PC-9 (cell line): ENCODE data around the gene TRAF3IP1. TPM values are rescaled to one million over a fixed set of nuclear protein-coding genes. Genes with fewer than 3 reads are reported as not detected.
A peak's percentile ranks its signal among the peaks of the same experiment; 100 is the strongest.
"Not testable (repeated sequence)": the region's sequence is repeated elsewhere in the genome, so short reads cannot be mapped to it uniquely, and the experiment has no call there.

ENCODE experiments used
- BruUV-seq: library from RNA; stranded (reverse); fragments of 400-500 nt; replicated peaks from 2 replicates; lab custom pipeline; 2021; lab: Mats Ljungman, UMichigan
- CTCF ChIA-PET: fragments of 300-600 bp; sonication (Branson Sonifier 250); formaldehyde crosslinking; loops from one replicate; lab custom pipeline; 2022; ENCODE audit warnings: antibody characterized with exemption; lab: Charles Lee
- POLR2A ChIA-PET: fragments of 300-600 bp; sonication (Branson Sonifier 250); formaldehyde crosslinking; loops from one replicate; lab custom pipeline; 2022; ENCODE audit warnings: antibody characterized with exemption; ENCODE audit not compliant: unreplicated experiment; lab: Charles Lee
- DNase-seq, 2 experiments: peaks; one replicate each; pipeline versions ENCODE4 v3.0.0 to v3.0.0-alpha.2; 2015 to 2022; ENCODE audit warnings: mixed read lengths in 1 of 2
- H2AFZ ChIP-seq: fragments of 200-600 bp; sonication (generic); 2 replicates; pipeline ENCODE4 v1.8.1; 2017; ENCODE audit warnings: antibody characterized with exemption
- H3F3A ChIP-seq: fragments of 200-600 bp; sonication (generic); 2 replicates; pipeline ENCODE4 v1.8.1; 2017; ENCODE audit warnings: antibody characterized with exemption, mild to moderate bottlenecking, low read depth; ENCODE audit not compliant: insufficient read depth
- H3K27ac ChIP-seq: fragments of 200-600 bp; sonication (generic); 2 replicates; pipeline ENCODE4 v1.6.1; 2016; ENCODE audit warnings: mixed run types
- H3K27me3 ChIP-seq: fragments of 200-600 bp; sonication (generic); 2 replicates; pipeline ENCODE4 v1.6.1; 2016; ENCODE audit warnings: low read depth, mixed run types; ENCODE audit not compliant: insufficient read depth
- H3K36me3 ChIP-seq: fragments of 200-600 bp; sonication (generic); 2 replicates; pipeline ENCODE4 v1.6.1; 2016; ENCODE audit warnings: low read depth, mixed run types
- H3K4me1 ChIP-seq: fragments of 200-600 bp; sonication (generic); replicated peaks from 2 replicates; pipeline ENCODE4 v1.6.1; 2016; ENCODE audit warnings: mixed run types; ENCODE audit not compliant: insufficient read depth
- H3K4me2 ChIP-seq: fragments of 200-600 bp; sonication (generic); 2 replicates; pipeline ENCODE4 v1.6.1; 2017; ENCODE audit warnings: mixed run types
- H3K4me3 ChIP-seq: fragments of 200-600 bp; sonication (generic); 2 replicates; pipeline ENCODE4 v1.6.1; 2016; ENCODE audit warnings: mixed run types
- H3K79me2 ChIP-seq: fragments of 200-600 bp; sonication (generic); 2 replicates; pipeline ENCODE4 v1.6.1; 2017; ENCODE audit warnings: low read depth, mixed run types
- H3K9me2 ChIP-seq: fragments of 200-600 bp; sonication (generic); 2 replicates; pipeline ENCODE4 v1.8.1; 2017; ENCODE audit warnings: mild to moderate bottlenecking; ENCODE audit not compliant: insufficient read depth
- H3K9me3 ChIP-seq: fragments of 200-600 bp; sonication (generic); 2 replicates; pipeline ENCODE4 v1.8.1; 2016; ENCODE audit warnings: low read depth; ENCODE audit not compliant: insufficient read depth
- H4K20me1 ChIP-seq: fragments of 200-600 bp; sonication (generic); 2 replicates; pipeline ENCODE4 v1.8.1; 2017; ENCODE audit not compliant: insufficient read depth
- CTCF ChIP-seq: fragments of 200-600 bp; sonication (generic); conservative IDR thresholded peaks from 2 replicates; pipeline ENCODE4 v1.6.1; 2017; ENCODE audit warnings: mixed run types, antibody characterized with exemption, mild to moderate bottlenecking, moderate library complexity
- EZH2 ChIP-seq: fragments of 200-600 bp; sonication (generic); IDR thresholded peaks from 2 replicates; pipeline ENCODE4 v1.8.0; 2017; ENCODE audit warnings: antibody characterized with exemption, low read depth
- intact Hi-C: fragments of 100-400 bp; cut with micrococcal nuclease; formaldehyde crosslinking; loops from one replicate; pipeline ENCODE4 v1.10.0; 2022; ENCODE audit not compliant: unreplicated experiment
- total RNA-seq: library from RNA; stranded (reverse); gene quantifications from 2 replicates; pipeline ENCODE4 v1.2.3, GENCODE V29; 2021

The TRAF3IP1 gene
- total RNA-seq, 1 experiment from 2014 or later: 51.7 TPM

DNA sequence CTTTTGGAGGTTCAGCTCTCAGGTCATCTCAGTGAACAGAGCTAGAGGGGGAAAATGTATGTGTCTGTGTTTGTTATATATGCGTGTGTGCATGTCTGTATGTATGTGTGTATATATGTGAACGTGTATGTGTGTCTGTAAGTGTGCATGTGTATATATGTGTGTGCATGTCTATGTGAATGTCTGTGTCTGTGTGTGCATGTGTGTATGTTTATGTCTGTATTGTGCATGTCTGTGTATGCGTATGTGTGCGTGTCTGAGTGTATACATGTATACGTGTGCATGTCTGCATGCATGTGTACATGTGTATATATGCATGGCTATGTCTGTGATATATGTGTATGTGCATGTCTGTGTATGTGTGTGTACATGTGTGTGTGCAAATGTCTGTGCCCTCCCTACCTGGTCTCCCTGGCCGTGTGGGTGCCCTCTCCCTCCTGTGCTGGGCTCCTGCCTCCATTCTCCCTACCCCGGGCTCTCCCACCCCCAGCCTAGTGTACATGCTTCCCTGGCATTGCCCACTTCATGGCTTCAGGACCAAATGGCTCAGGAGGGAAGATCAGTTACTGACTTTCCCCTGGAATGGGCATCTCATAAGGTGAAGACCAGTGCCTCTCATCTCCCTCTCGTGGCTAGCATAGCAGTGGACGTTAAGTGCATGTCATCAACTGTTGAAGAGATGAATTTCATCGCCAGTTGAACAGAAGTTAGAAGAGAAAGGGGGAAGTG is 49.9 kb downstream of the TRAF3IP1 start:
- Histone ChIP-seq H3K36me3 (no peaks in the 10 kb centered on the region), H3K79me2 (no peaks in the 10 kb centered on the region), H4K20me1 (no peaks in the 10 kb centered on the region; the same call in 1 of the 2 replicates), H3K4me1 (no peaks in the 10 kb centered on the region), H3F3A (peaks cover 5% of the 10 kb centered on the region), H3K9me2 (no peaks in the 10 kb centered on the region), H2AFZ (no peak overlapping the region), H3K27ac (no peak overlapping the region), H3K27me3 (no peaks in the 10 kb centered on the region), H3K4me2 (no peak overlapping the region), H3K9me3 (no peaks in the 10 kb centered on the region; the same call in 1 of the 2 replicates), H3K4me3 (no peak overlapping the region)
- TF ChIP-seq EZH2: no peak
- no peak for TF ChIP-seq CTCF
- POLR2A ChIA-PET: no interaction called here
- CTCF ChIA-PET: interaction anchor here (0.8 to 1.3 kb wide), 2 partner anchors 13 to 415 kb away, joined by 3 to 6 read pairs; no protein-coding TSS in a partner anchor
- no peak for DNase-seq
- intact Hi-C loops: loop anchor here (1.0 to 5.0 kb wide), 3 partner anchors 93 to 737 kb away; no protein-coding TSS in a partner anchor
- BruUV-seq: no TSS peak

DNA sequence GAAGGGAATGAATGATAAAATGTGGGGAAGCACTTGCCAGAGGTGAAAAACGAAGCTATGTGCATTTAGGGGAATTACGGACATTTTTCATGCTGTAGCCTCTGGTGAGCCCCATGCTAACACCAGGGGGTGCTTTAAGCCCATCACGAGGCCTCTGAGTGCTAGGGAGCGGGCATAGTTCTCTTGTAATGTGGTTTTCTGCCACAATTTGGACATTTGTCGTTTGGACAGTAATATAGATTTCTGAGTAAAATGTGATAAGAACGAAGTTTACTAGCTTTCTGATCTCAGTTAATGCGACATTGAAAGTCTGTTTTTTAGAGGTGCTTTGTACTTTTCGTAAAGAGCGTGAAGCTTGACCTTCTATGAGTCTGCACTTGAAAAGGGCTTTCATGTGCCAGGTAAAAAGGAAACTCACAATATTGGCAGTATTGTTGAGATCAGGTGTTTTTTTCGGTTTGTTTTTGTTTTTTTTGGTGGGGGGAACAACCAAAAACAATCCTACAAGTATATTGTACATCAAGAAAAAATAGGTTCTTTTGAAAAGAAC is 50.6 kb downstream of the TRAF3IP1 start:
- Histone ChIP-seq H3K4me3 (no peak overlapping the region), H3F3A (peaks cover 5% of the 10 kb centered on the region), H3K4me2 (no peak overlapping the region), H3K36me3 (no peaks in the 10 kb centered on the region), H3K9me3 (no peaks in the 10 kb centered on the region; the same call in 1 of the 2 replicates), H3K9me2 (no peaks in the 10 kb centered on the region), H3K27ac (no peak overlapping the region), H3K4me1 (no peaks in the 10 kb centered on the region), H3K27me3 (no peaks in the 10 kb centered on the region), H3K79me2 (no peaks in the 10 kb centered on the region), H4K20me1 (no peaks in the 10 kb centered on the region; the same call in 1 of the 2 replicates), H2AFZ (no peak overlapping the region)
- intact Hi-C loops: loop anchor here (1.0 to 5.0 kb wide), 3 partner anchors 92 to 736 kb away; no protein-coding TSS in a partner anchor
- CTCF ChIA-PET: interaction anchor here (0.8 to 1.3 kb wide), 2 partner anchors 13 to 414 kb away, joined by 3 to 6 read pairs; no protein-coding TSS in a partner anchor
- no TSS peak for BruUV-seq
- POLR2A ChIA-PET: no interaction called here
- DNase-seq: peak in 1 of 2 experiments; percentile 58
- TF ChIP-seq EZH2: no peak
- peak; percentile 71 for TF ChIP-seq CTCF

GRCh38 chr2:238372277-238372676 is 52.0 kb downstream of the TRAF3IP1 start:
- H3K27me3 ChIP-seq, H3K27ac ChIP-seq, H3K4me3 ChIP-seq, H3K9me2 ChIP-seq, DNase-seq, H2AFZ ChIP-seq, H3K4me1 ChIP-seq, H3F3A ChIP-seq, CTCF ChIA-PET, H3K4me2 ChIP-seq, H3K79me2 ChIP-seq, POLR2A ChIA-PET, BruUV-seq, H3K9me3 ChIP-seq, H4K20me1 ChIP-seq, H3K36me3 ChIP-seq: not testable (repeated sequence)
- intact Hi-C loops: loop anchor here (5.0 kb wide), 1 partner anchor 735 kb away; no protein-coding TSS in a partner anchor
